GM21576 (cell line): ENCODE results near the gene NSD1.
"Not testable (repeated sequence)": the region's sequence is repeated elsewhere in the genome, so short reads cannot be mapped to it uniquely, and the experiment has no call there.

Experiments
- ATAC-seq: cut with Tn5 transposase; IDR thresholded peaks from one replicate; pipeline ENCODE4 v1.9.1; 2021; ENCODE audit warnings: mild to moderate bottlenecking, moderate library complexity; ENCODE audit not compliant: unreplicated experiment

Gene NSD1

GRCh38 chr5:177306103-177306640 is 172.6 kb downstream of the NSD1 start:
- ATAC-seq: not testable (repeated sequence)

GRCh38 chr5:177306674-177307543 is 173.3 kb downstream of the NSD1 start:
- ATAC-seq: no peak

GRCh38 chr5:177307544-177308363 is 174.2 kb downstream of the NSD1 start:
- ATAC-seq: no peak

GRCh38 chr5:177308740-177309139 is 175.2 kb downstream of the NSD1 start:
- no peak for ATAC-seq

- no peak for ATAC-seq
These were observed 176.0 kb downstream of the NSD1 start for GRCh38 chr5:177309351-177310191.

GRCh38 chr5:177310332-177310731 is 176.8 kb downstream of the NSD1 start:
- ATAC-seq: no peak

- ATAC-seq: no peak
These were observed 177.3 kb downstream of the NSD1 start for GRCh38 chr5:177310757-177311391.

- no peak for ATAC-seq
These were observed 177.8 kb downstream of the NSD1 start for GRCh38 chr5:177311392-177311722.

- ATAC-seq: peak; percentile 69
These were observed 178.4 kb downstream of the NSD1 start, which contains the start of gene MXD3 for GRCh38 chr5:177311723-177312648. TSS of gene MXD3 (minus strand) at chr5:177311898. CDS start at chr5:177311830, 68 bp downstream.

GRCh38 chr5:177312649-177313181 is 179.1 kb downstream of the NSD1 start:
- peak; percentile 30 for ATAC-seq

GRCh38 chr5:177313561-177314259 is 180.1 kb downstream of the NSD1 start:
- ATAC-seq: no peak

GRCh38 chr5:177314376-177315342 is 181.1 kb downstream of the NSD1 start:
- ATAC-seq: no peak

GRCh38 chr5:177315411-177315810 is 181.8 kb downstream of the NSD1 start:
- no peak for ATAC-seq

- no peak for ATAC-seq
These were observed 182.4 kb downstream of the NSD1 start for GRCh38 chr5:177316005-177316404.

GRCh38 chr5:177317959-177318377 is 184.4 kb downstream of the NSD1 start:
- no peak for ATAC-seq

- ATAC-seq: no peak
These were observed 186.5 kb downstream of the NSD1 start for GRCh38 chr5:177319913-177320588.

GRCh38 chr5:177320879-177321278 is 187.3 kb downstream of the NSD1 start:
- ATAC-seq: no peak
